ENCODE results near the gene FBXO17. TPM values are rescaled to one million over a fixed set of nuclear protein-coding genes. Genes with fewer than 3 reads are reported as not detected.
"Not testable (repeated sequence)": the region's sequence is repeated elsewhere in the genome, so short reads cannot be mapped to it uniquely, and the experiment has no call there.

The FBXO17 gene
- total RNA-seq, 2 donors from 2014 or later: 0.21 to 0.43 TPM

DNA sequence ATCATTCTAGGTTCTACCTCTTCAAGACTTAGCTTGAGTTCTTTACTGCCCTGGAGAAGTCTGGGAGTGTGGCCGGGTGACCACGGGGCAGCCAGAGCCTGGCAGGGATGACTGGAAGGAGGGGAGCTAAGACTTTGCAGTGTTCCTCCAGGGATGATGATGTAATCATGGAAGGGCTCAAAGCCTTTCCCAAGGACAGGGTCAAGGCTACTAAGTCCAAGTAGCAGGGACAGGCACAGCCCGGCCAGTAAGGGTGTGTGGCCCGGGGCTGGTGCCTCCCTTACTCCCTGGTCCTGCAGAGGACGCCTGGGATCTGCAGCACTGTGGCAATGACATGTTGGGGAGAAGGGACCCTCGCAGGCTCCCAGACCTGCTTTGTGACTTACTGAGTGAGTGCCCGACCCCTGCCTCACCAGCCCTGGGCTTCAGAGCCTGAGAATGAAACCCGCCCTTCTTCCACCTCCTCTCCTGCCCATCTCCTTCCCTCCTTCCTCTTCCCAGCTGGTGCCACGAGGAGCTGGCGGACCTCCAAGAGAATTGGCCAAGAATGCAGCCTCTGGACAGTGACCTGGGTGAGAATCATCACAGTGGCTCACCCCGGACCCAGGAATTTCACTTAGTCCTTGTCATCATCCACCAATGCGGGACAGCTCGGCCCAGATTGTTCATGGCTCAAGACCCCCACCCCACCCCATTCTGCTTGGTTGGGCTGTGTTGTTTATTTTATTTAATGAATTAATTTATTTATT, 15.6 kb upstream of the FBXO17 start:
- Mint-ChIP-seq H3K9me3 (no peaks in the 10 kb centered on the region), H3K27me3 (peaks cover 39% of the 10 kb centered on the region), H3K4me1 (no peaks in the 10 kb centered on the region), H3K27ac (no peak overlapping the region), H3K4me3 (no peak overlapping the region), H3K36me3 (ENCODE audit: low read depth) (no peaks in the 10 kb centered on the region)
- no peak for ATAC-seq (replicated peaks)

DNA sequence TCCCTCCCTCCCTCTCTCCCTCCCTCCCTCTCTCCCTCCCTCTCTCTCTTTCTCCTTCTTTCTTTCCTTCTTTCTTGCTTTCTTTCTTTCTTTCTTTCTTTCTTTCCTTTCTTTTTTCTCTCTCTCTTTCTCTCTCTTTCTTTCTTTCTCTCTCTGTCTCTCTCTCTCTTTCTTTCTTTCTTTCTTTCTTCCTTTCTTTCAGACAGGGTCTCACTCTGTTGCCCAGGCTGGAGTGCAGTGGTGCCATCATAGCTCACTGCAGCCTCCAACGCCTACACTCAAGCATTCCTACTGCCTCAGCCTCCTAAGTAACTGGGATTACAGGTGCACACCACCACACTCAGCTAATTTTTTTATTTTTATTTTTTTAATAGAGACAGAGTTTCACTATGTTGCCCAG, 14.1 kb upstream of the FBXO17 start:
- not testable (repeated sequence) for H3K4me1 Mint-ChIP-seq; ATAC-seq (replicated peaks); H3K36me3 Mint-ChIP-seq (ENCODE audit: low read depth); H3K9me3 Mint-ChIP-seq; H3K4me3 Mint-ChIP-seq; H3K27ac Mint-ChIP-seq
- H3K27me3 Mint-ChIP-seq: peaks cover 38% of the 10 kb centered on the region

DNA sequence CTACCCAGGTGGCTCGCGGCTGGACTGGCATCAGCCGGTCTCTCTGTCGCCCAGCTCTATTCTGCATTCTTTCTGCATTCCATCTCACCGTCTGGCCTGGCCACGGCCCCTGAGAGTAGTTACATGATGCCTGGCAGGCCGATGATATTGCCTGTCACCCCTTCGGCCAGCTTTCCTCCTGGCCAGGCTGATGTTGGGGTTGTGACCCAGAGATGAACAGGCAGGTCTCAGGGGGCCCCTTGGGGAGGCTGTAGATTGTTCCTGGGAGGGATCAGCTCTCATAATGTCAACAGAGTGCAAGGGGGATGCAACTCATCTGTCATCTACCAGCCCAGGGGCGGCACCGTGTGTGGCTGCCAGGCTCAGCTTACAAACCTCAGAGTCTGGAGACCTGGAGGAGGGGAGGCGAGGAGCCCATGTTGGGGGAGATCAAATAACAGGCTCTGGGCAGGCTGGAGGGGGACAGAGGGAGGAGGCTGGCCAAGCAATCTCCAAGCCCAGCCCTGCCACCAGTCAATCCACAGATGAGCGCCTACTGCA, 13.6 kb upstream of the FBXO17 start:
- peaks cover 36% of the 10 kb centered on the region for H3K27me3 Mint-ChIP-seq
- no peaks in the 10 kb centered on the region for H3K36me3 Mint-ChIP-seq (ENCODE audit: low read depth)
- H3K9me3 Mint-ChIP-seq: no peaks in the 10 kb centered on the region
- no peaks in the 10 kb centered on the region for H3K4me1 Mint-ChIP-seq
- H3K27ac Mint-ChIP-seq: no peak overlapping the region
- no peak overlapping the region for H3K4me3 Mint-ChIP-seq
- ATAC-seq (replicated peaks): no peak

DNA sequence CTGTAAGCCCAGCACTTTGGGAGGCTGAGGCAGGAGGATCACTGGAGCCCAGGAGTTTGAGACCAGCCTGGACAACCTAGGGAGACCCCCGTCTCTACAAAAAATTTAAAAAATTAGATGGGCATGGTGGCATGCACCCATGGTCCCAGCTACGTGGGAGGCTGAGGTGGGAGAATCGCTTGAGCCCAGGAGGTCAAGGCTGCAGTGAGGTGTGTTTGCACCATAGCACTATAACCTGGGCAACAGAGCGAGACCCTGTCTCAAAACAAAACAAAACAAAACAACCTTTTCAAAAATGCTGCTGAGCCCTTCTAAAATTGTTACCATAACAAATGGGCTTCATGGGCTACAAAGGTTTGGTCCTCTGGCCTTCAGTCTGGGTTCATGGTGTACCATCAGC, 13.1 kb upstream of the FBXO17 start:
- H3K27ac Mint-ChIP-seq; H3K9me3 Mint-ChIP-seq; H3K4me3 Mint-ChIP-seq; H3K36me3 Mint-ChIP-seq (ENCODE audit: low read depth); ATAC-seq (replicated peaks); H3K4me1 Mint-ChIP-seq: not testable (repeated sequence)
- H3K27me3 Mint-ChIP-seq: peaks cover 34% of the 10 kb centered on the region

DNA sequence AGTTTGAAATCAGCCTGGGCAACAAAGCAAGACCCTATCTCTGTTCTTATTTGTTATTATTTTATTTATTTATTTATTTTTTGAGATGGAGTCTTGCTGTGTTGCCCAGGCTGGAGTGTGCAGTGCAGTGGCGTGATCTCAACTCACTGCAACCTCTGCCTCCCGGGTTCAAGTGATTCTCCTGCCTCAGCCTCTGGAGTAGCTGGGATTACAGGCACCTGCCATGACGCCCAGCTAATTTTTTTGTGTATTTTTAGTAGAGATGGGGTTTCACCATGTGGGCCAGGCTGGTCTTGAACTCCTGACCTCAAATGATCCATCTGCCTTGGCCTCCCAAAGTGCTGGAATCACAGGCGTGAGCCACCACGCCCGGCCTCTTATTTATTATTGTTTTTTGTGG, 12.2 kb upstream of the FBXO17 start:
- H3K27ac Mint-ChIP-seq; H3K4me3 Mint-ChIP-seq; H3K4me1 Mint-ChIP-seq; ATAC-seq (replicated peaks); H3K9me3 Mint-ChIP-seq; H3K36me3 Mint-ChIP-seq (ENCODE audit: low read depth): not testable (repeated sequence)
- H3K27me3 Mint-ChIP-seq: peaks cover 28% of the 10 kb centered on the region

DNA sequence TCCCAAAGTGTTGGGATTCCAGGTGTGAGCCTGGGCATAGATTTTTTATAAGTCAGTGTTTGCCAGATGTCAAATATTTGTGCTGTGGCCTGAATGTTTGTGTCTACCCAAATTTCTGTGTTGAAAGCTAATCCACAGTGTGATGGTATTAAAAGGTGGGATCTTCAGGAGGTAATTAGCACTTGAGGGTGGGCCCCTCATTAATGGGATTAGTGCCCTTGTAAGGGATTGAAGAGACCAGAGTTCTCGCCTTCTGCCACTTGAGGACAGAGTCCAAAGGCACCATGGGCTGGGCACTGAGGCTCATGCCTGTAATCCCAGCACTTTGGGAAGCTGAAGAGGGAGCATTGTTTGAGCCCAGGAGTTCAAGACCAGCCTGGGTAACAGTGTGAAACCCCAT, 9.7 kb upstream of the FBXO17 start:
- Mint-ChIP-seq H3K27ac (no peak overlapping the region), H3K9me3 (no peaks in the 10 kb centered on the region), H3K4me3 (no peak overlapping the region), H3K4me1 (no peaks in the 10 kb centered on the region), H3K27me3 (peaks cover 21% of the 10 kb centered on the region), H3K36me3 (ENCODE audit: low read depth) (no peaks in the 10 kb centered on the region)
- no peak for ATAC-seq (replicated peaks)

DNA sequence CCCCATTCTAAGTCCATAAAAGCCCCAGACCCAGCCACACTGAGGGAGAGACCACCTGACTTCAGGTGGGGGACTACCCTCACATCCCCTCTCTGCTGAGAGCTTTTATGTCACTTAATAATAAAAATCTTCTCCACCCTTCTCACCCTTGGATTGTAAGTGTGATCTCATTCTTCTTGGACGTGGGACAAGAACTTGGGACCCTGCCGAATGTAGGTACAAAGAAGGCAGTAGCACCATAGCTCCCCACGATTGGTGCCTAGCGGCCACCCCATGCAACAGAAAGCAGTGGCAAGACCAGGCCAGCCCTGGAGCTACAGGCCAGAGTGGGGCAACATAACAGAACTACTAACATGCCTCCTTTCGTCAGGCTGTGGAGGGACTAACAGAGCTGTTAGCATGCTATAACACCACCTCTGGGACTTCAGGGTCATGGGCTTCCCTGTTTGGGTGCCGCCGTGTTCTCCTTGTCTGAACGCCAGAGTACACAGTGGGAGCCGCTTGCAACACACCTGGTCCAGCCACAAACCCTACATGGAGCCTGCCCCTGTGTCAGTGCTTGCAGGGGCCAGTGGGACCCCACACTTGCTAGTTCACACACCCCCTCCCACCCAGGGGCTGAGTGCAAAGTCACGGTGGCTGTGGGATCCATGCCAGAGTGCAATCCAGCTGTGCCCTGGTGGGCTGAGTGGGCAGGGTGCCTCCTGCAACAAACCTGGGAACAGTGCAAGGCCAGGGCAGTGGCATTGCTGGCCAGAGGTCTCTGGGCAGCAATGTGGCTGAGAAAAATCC, 5.2 kb upstream of the FBXO17 start:
- Mint-ChIP-seq H3K4me3 (no peak overlapping the region), H3K9me3 (no peaks in the 10 kb centered on the region), H3K4me1 (no peaks in the 10 kb centered on the region), H3K36me3 (ENCODE audit: low read depth) (no peaks in the 10 kb centered on the region), H3K27me3 (peaks cover 18% of the 10 kb centered on the region), H3K27ac (no peak overlapping the region)
- ATAC-seq (replicated peaks): no peak

DNA sequence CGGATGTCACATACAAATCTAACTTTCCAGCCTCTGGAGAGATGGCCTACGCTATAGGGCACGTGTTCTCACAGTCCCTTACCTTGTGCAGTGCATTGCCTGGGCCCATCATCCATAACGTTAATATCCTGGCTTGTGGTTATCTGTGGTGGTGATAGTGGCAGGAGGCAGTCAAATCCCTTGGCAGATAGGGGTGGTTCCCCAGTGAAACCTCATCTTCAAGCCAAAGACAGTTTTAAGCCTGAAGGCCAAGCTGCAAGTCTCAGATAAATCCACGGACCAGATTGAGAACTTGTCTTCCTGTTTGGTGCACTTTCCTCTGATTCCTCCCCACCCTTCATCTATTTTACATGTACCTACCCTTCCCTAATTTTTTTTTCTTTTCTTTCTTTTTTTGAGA, 4.3 kb upstream of the FBXO17 start:
- Mint-ChIP-seq H3K27me3 (peaks cover 22% of the 10 kb centered on the region), H3K27ac (no peak overlapping the region), H3K36me3 (ENCODE audit: low read depth) (no peaks in the 10 kb centered on the region), H3K4me1 (no peaks in the 10 kb centered on the region), H3K9me3 (no peaks in the 10 kb centered on the region), H3K4me3 (no peak overlapping the region)
- ATAC-seq (replicated peaks): no peak

DNA sequence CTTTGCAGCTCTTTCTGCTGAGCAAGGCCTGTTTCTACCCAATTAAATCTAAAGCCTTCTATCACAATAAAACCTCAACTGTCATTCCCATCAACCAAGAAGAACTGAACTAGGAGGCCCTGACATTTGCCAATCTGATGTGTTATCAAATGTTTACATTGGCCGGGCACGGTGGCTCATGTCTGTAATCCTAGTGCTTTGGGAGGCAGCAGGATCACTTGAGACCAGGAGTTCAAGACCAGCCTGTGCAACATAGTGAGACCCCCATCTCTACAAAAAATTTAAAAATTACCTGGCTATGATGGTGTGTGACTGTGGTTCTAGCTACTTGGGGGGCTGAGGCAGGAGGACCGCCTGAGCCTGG, 2.8 kb upstream of the FBXO17 start:
- Mint-ChIP-seq H3K27ac (peak overlapping the region; percentile 56), H3K27me3 (peaks cover 28% of the 10 kb centered on the region), H3K9me3 (no peaks in the 10 kb centered on the region), H3K4me1 (no peaks in the 10 kb centered on the region), H3K4me3 (peak overlapping the region; percentile 13), H3K36me3 (ENCODE audit: low read depth) (no peaks in the 10 kb centered on the region)
- no peak for ATAC-seq (replicated peaks)

DNA sequence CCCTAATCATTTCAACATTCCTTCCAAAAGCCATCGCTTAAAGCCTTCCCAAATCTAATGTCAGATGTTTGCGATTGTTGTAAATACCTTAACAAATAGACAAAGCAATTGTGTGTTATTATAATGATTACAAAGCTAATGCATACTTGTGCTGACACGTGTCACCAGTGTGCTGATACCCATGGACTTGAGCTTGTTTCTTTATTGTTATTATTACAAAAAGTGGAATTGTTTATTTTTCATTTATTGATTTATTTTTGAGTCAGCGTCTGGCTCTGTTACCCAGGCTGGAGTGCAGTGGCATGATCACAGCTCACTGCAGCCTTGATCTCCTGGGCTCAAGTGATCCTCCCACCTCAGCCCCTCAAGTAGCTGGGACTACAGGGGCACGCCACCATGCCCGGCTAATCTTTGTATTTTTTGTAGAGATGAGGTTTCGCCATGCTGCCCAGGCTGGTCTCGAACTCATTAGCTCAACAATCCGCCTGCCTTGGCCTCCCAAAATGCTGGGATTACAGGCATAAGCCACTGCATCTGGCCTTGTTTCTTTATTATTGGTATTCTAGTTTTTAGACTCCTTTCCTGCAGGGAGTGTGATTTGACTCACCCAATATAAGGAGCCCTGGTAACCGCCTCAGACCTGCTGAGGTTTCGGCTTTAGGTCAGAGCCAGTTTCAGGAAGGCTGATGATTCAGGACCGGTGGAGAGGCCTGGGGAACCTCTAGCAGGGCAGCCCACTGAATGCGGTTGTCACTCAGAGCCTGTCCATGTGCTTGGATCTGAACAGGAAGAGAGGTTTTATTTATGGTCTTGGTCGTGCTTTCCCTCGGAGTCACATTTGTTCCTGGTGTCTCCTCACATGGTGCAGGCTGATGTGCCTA, 2.1 kb upstream of the FBXO17 start:
- ATAC-seq (replicated peaks): peak; percentile 100
- H3K27ac Mint-ChIP-seq: peak overlapping the region; percentile 56
- H3K27me3 Mint-ChIP-seq: peaks cover 28% of the 10 kb centered on the region
- no peaks in the 10 kb centered on the region for H3K4me1 Mint-ChIP-seq
- no peaks in the 10 kb centered on the region for H3K36me3 Mint-ChIP-seq (ENCODE audit: low read depth)
- H3K9me3 Mint-ChIP-seq: no peaks in the 10 kb centered on the region
- H3K4me3 Mint-ChIP-seq: peak overlapping the region; percentile 13

DNA sequence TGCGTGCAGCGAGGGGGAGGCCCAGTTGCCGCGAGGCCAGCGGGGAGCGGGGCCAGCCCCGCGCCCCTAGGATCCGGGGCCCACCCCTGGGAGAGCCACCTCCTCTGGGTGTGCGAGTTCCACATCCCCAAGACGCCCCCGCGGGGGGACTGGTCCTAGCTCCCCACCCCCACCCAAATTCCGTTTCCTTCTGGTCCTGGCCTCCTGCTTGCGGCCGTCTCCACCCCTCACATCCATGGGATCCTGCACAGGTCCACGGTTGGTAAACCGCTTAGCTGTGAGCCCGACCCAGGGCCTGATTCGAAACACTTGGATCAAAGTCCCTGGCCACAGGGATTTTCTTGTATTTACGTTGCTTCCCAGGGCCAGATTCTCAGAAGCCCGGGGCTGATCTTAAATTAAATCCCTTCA, 324 bp upstream of the FBXO17 start:
- ATAC-seq (replicated peaks): no peak
- H3K27me3 Mint-ChIP-seq: peaks cover 28% of the 10 kb centered on the region
- H3K36me3 Mint-ChIP-seq (ENCODE audit: low read depth): no peaks in the 10 kb centered on the region
- peak overlapping the region; percentile 53 for H3K4me3 Mint-ChIP-seq
- H3K27ac Mint-ChIP-seq: no peak overlapping the region
- no peaks in the 10 kb centered on the region for H3K4me1 Mint-ChIP-seq
- H3K9me3 Mint-ChIP-seq: no peaks in the 10 kb centered on the region

DNA sequence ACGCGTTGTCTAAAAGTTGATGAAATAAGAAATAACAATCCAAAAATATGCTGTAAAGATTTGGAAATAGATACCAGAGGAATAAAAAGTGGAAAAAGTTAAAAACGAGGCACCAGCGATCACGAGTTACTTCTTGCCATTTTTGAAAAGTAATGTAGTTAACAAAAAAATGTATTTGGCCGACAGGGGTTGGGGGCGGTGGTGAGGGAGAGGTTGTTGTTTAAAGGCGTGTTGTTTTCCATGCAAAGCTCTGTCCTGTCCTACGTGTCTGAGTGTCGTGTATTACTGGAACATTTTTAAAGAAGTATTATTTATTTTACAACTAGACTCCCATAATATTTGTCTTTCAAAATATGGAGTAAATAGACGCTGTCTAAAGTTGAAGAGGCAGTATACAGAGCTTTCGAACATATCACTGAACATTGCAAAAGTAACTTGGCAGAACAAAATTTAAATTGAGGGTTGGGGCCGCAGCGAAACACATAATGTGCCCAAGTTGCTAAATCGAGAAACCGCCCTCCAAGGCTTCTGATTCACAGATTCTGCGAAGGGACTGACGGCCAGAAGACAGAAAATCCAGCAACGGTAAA, 823 bp downstream of the FBXO17 start:
- Mint-ChIP-seq H3K27me3 (peaks cover 24% of the 10 kb centered on the region), H3K4me1 (no peaks in the 10 kb centered on the region), H3K27ac (no peak overlapping the region), H3K4me3 (peak overlapping the region; percentile 57), H3K36me3 (ENCODE audit: low read depth) (no peaks in the 10 kb centered on the region), H3K9me3 (no peaks in the 10 kb centered on the region)
- ATAC-seq (replicated peaks): no peak

DNA sequence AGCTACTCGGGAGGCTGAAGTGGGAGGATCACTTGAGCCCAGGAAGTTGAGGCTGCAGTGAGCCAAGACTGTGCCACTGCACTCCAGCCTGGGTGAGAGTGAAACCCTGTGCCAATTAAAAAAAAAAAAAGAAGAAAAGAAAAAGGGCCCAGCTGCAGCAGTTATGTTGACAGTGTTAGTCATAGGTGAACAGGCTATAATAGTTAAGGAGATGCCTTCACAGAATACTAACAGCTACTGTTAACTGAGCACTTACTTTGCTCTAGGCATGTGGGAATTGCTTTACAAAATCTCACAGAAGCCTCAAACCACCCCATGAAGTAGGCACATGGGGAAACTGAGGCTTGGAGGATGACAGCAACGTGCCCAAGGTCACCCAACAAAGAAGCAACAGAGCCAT, 3.9 kb downstream of the FBXO17 start:
- H3K27ac Mint-ChIP-seq: no peak overlapping the region
- no peaks in the 10 kb centered on the region for H3K4me1 Mint-ChIP-seq
- H3K9me3 Mint-ChIP-seq: no peaks in the 10 kb centered on the region
- no peaks in the 10 kb centered on the region for H3K36me3 Mint-ChIP-seq (ENCODE audit: low read depth)
- H3K27me3 Mint-ChIP-seq: peaks cover 18% of the 10 kb centered on the region
- ATAC-seq (replicated peaks): no peak
- H3K4me3 Mint-ChIP-seq: no peak overlapping the region

All from activated T-helper 17 cell treated with anti-CD3 and anti-CD28 coated beads, Interleukin-2, amount 50 U/mL, for 72 hours (primary cell).